ENCODE data around the gene GMPPA. TPM values are rescaled to one million over a fixed set of nuclear protein-coding genes. Genes with fewer than 3 reads are reported as not detected.

The GMPPA gene
- total RNA-seq, 1 donor from 2014 or later, result 42.5 TPM

DNA sequence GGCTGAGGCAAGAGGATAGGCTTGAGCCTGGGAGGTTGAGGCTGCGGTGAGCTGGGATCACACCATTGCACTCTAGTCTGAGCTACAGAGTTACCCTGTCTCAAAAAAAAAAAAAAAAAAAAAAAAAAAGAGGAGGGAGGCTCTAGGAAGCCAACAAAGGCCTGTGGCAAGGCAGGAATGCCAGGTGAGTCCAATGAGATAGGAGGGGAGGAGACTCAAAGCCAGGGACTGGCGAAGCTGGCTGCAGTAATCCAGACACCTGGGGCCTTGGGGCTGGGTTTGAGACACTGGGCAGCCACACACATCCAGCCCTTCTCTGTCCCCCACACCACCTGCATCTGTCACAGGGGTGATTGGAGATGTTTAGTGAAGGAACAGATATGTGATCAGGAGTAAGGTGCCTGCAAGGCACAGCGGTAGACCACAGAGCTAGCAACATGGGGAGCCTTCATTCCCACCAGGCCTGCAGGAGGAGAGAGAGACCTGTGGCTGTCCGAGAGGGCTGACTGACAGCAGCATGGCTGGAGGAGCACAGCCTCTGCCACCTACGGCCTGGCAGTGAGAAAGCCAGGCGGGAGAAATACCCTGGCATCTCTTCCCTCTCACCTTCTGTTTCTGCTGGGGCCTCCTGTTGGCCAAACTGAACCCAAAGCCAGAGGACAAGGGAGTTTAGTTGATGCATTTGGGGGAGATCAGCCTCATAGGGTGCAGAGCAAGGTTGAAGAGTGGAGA, 35.4 kb downstream of the GMPPA start:
- H3K36me3 Mint-ChIP-seq (ENCODE audit: unreplicated experiment), result peaks cover 4% of the 10 kb centered on the region
- peaks cover 21% of the 10 kb centered on the region for H3K27me3 Mint-ChIP-seq (ENCODE audit: unreplicated experiment)
- H3K4me1 Mint-ChIP-seq (ENCODE audit: unreplicated experiment), result peaks cover 18% of the 10 kb centered on the region
- H3K27ac Mint-ChIP-seq (ENCODE audit: unreplicated experiment), result no peak overlapping the region
- no peak overlapping the region for H3K4me3 Mint-ChIP-seq (ENCODE audit: unreplicated experiment)
- no peak for TF ChIP-seq CTCF (IDR thresholded peaks at IDR 0.05)
- no peaks in the 10 kb centered on the region for H3K9me3 Mint-ChIP-seq (ENCODE audit: unreplicated experiment)
- DNase-seq (ENCODE audit: extremely low spot score, unreplicated experiment), result no peak

- DNase-seq (ENCODE audit: extremely low spot score, unreplicated experiment), result no peak
- no peak overlapping the region for H3K4me3 Mint-ChIP-seq (ENCODE audit: unreplicated experiment)
- TF ChIP-seq CTCF (IDR thresholded peaks at IDR 0.05), result no peak
- H3K9me3 Mint-ChIP-seq (ENCODE audit: unreplicated experiment), result no peaks in the 10 kb centered on the region
- peaks cover 16% of the 10 kb centered on the region for H3K36me3 Mint-ChIP-seq (ENCODE audit: unreplicated experiment)
- peaks cover 17% of the 10 kb centered on the region for H3K4me1 Mint-ChIP-seq (ENCODE audit: unreplicated experiment)
- H3K27ac Mint-ChIP-seq (ENCODE audit: unreplicated experiment), result no peak overlapping the region
- H3K27me3 Mint-ChIP-seq (ENCODE audit: unreplicated experiment), result peaks cover 8% of the 10 kb centered on the region
These were observed 37.7 kb downstream of the GMPPA start for GRCh38 chr2:219536425-219536824.

GRCh38 chr2:219536967-219537366, 38.3 kb downstream of the GMPPA start:
- H3K36me3 Mint-ChIP-seq (ENCODE audit: unreplicated experiment), result peaks cover 16% of the 10 kb centered on the region
- no peak for TF ChIP-seq CTCF (IDR thresholded peaks at IDR 0.05)
- H3K4me3 Mint-ChIP-seq (ENCODE audit: unreplicated experiment), result no peak overlapping the region
- H3K4me1 Mint-ChIP-seq (ENCODE audit: unreplicated experiment), result peaks cover 20% of the 10 kb centered on the region
- H3K27me3 Mint-ChIP-seq (ENCODE audit: unreplicated experiment), result peaks cover 5% of the 10 kb centered on the region
- DNase-seq (ENCODE audit: extremely low spot score, unreplicated experiment), result no peak
- H3K27ac Mint-ChIP-seq (ENCODE audit: unreplicated experiment), result no peak overlapping the region
- H3K9me3 Mint-ChIP-seq (ENCODE audit: unreplicated experiment), result no peaks in the 10 kb centered on the region

GRCh38 chr2:219537657-219538488, 39.2 kb downstream of the GMPPA start:
- Mint-ChIP-seq H3K27ac (ENCODE audit: unreplicated experiment) (no peak overlapping the region), H3K9me3 (ENCODE audit: unreplicated experiment) (no peaks in the 10 kb centered on the region), H3K27me3 (ENCODE audit: unreplicated experiment) (peaks cover 5% of the 10 kb centered on the region), H3K36me3 (ENCODE audit: unreplicated experiment) (peaks cover 16% of the 10 kb centered on the region), H3K4me3 (ENCODE audit: unreplicated experiment) (no peak overlapping the region), H3K4me1 (ENCODE audit: unreplicated experiment) (peaks cover 29% of the 10 kb centered on the region)
- no peak for TF ChIP-seq CTCF (IDR thresholded peaks at IDR 0.05)
- no peak for DNase-seq (ENCODE audit: extremely low spot score, unreplicated experiment)

DNA sequence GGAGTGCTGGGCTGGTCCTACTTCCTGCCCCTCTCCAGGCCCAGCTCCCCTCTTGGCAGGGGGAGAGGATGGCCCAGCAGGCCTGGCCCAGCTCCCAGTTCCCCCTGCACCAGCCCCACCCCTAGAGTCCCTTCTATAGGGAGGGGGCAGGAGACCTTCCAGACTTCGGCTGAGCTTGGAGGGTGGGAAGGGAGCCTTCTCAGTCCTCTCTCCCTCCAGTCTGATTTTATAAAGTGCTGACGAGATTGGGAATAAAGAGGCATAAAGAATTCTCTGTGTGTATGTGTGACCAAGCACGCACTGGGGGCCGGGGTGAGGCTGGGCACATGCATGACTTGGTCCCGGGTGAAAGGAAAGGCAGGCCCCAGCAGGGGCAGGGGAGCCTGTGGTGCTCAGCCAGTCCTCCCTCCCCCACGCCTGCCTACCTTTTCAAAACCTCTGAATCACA, 39.8 kb downstream of the GMPPA start:
- H3K4me1 Mint-ChIP-seq (ENCODE audit: unreplicated experiment), result peaks cover 29% of the 10 kb centered on the region
- no peaks in the 10 kb centered on the region for H3K9me3 Mint-ChIP-seq (ENCODE audit: unreplicated experiment)
- no peak overlapping the region for H3K4me3 Mint-ChIP-seq (ENCODE audit: unreplicated experiment)
- H3K27ac Mint-ChIP-seq (ENCODE audit: unreplicated experiment), result peak overlapping the region; percentile 57
- TF ChIP-seq CTCF (IDR thresholded peaks at IDR 0.05), result no peak
- H3K27me3 Mint-ChIP-seq (ENCODE audit: unreplicated experiment), result peaks cover under 1% of the 10 kb centered on the region
- no peak for DNase-seq (ENCODE audit: extremely low spot score, unreplicated experiment)
- H3K36me3 Mint-ChIP-seq (ENCODE audit: unreplicated experiment), result peaks cover 16% of the 10 kb centered on the region

Measured in osteocyte (in vitro differentiated cells).